ENCODE results near the gene ARHGAP40. TPM values are rescaled to one million over a fixed set of nuclear protein-coding genes. Genes with fewer than 3 reads are reported as not detected.

Gene ARHGAP40
- total RNA-seq, 3 donors from 2014 or later = 33.8 to 35.9 TPM; not detected in 1

DNA sequence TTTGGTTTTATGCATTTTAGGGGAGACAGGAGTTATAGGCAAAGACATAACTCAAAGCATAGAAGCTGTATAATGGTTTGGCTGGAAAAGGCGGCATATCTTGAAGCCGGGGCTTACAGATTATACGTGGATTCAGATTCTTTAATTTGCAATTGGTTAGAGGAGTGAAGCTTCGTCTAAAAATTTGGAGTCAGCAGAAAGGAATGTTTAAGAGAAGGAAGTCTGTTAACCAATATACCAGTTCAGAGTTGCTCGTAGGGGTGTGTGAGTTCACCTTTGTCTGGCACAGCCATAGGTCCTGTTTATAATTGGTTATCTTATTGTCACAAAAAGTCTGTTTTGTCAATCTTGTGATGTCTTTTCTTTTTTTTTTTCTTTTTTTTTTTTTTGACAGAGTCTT, 8.9 kb downstream of the ARHGAP40 start:
- DNase-seq (ENCODE audit: low spot score in 2 of 2) = no peak
- no peak for TF ChIP-seq POLR2AphosphoS5 (IDR thresholded peaks at IDR 0.05)
- TF ChIP-seq POLR2A (IDR thresholded peaks at IDR 0.05) = no peak
- TF ChIP-seq, protein P1, sequence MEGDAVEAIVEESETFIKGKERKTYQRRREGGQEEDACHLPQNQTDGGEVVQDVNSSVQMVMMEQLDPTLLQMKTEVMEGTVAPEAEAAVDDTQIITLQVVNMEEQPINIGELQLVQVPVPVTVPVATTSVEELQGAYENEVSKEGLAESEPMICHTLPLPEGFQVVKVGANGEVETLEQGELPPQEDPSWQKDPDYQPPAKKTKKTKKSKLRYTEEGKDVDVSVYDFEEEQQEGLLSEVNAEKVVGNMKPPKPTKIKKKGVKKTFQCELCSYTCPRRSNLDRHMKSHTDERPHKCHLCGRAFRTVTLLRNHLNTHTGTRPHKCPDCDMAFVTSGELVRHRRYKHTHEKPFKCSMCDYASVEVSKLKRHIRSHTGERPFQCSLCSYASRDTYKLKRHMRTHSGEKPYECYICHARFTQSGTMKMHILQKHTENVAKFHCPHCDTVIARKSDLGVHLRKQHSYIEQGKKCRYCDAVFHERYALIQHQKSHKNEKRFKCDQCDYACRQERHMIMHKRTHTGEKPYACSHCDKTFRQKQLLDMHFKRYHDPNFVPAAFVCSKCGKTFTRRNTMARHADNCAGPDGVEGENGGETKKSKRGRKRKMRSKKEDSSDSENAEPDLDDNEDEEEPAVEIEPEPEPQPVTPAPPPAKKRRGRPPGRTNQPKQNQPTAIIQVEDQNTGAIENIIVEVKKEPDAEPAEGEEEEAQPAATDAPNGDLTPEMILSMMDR (IDR thresholded peaks at IDR 0.05) = no peak
- peaks cover 0 to 4% of the 10 kb centered on the region in 2 donors for H3K27me3 ChIP-seq
- no peak overlapping the region for H3K27ac ChIP-seq
- no peaks in the 10 kb centered on the region for H3K36me3 ChIP-seq
- no peaks in the 10 kb centered on the region for H3K9me3 ChIP-seq
- H3K4me3 ChIP-seq = no peak overlapping the region
- intact Hi-C loops (cut with DNase I; ENCODE audit: low total_unique reads) = no loop called here
- H3K4me1 ChIP-seq = no peaks in the 10 kb centered on the region

DNA sequence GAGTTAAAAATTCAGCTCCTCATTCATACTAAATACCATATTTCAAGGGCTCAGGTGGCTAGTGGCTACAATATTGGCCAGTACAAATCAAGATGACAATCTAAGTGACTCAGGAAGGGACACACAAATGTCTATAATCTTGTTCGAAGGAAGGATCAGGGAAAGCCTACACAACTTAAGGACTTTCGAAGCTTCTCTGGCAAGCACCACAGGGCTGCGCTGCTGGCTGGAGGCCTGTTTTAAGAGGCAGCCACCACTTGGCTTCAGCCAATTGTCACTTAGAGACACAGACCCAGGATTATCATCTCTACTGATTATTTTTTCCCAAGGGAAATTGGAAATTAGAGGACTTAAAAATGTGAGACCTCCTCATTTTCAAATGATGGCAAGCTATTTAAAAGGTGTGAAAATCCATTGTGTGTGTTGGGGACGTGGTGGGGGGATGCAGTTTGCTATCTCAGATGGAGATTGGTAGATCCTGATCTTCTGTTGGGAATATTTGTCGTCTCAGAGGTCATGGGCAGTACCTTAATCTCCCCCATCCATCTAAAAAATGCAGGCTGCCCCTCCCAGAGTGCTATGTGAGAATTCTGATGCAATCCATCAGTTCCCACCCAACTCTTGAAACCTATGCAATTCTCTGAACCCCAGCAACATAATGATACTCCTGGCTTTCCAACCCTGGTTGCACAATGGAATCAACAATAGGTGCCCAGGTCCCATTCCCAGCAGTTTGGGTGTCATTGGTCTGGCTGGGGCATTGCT, 11.3 kb downstream of the ARHGAP40 start:
- H3K9me3 ChIP-seq = no peaks in the 10 kb centered on the region
- H3K27ac ChIP-seq = no peak overlapping the region
- TF ChIP-seq POLR2A (IDR thresholded peaks at IDR 0.05) = no peak
- H3K4me3 ChIP-seq = no peak overlapping the region
- intact Hi-C loops (cut with DNase I; ENCODE audit: low total_unique reads) = no loop called here
- H3K27me3 ChIP-seq = peaks cover 0 to 12% of the 10 kb centered on the region in 2 donors
- no peak for DNase-seq (ENCODE audit: low spot score in 2 of 2)
- no peaks in the 10 kb centered on the region for H3K36me3 ChIP-seq
- H3K4me1 ChIP-seq = no peaks in the 10 kb centered on the region

DNA sequence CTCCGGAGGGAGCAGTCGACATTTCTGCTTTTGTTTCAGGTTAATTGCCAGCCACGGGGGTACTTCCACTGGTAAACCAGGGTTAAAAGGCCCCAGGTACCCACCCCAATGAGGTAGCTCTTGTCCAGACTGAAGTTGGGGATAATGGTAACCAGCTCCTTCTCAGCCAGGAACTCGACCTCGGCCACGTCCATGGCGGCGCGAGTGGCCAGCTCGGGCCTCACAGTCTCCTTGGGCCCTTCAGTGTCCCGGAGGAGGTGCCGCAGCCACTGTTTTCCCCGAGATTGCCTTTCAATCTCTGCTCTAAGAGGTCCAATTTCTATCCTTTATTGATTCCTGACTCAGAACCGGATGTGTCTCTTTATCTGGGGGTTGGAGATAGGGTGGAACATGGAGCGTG, 13.7 kb downstream of the ARHGAP40 start:
- H3K4me1 ChIP-seq = no peaks in the 10 kb centered on the region
- no peaks in the 10 kb centered on the region for H3K9me3 ChIP-seq
- no peak overlapping the region for H3K27ac ChIP-seq
- TF ChIP-seq POLR2A (IDR thresholded peaks at IDR 0.05) (no peak), POLR2AphosphoS5 (IDR thresholded peaks at IDR 0.05) (no peak)
- TF ChIP-seq, protein P1 (IDR thresholded peaks at IDR 0.05) = no peak
- no peaks in the 10 kb centered on the region for H3K36me3 ChIP-seq
- DNase-seq (ENCODE audit: low spot score in 2 of 2) = no peak
- H3K4me3 ChIP-seq = no peak overlapping the region
- peaks cover 0 to 12% of the 10 kb centered on the region in 2 donors for H3K27me3 ChIP-seq
- intact Hi-C loops (cut with DNase I; ENCODE audit: low total_unique reads) = no loop called here

DNA sequence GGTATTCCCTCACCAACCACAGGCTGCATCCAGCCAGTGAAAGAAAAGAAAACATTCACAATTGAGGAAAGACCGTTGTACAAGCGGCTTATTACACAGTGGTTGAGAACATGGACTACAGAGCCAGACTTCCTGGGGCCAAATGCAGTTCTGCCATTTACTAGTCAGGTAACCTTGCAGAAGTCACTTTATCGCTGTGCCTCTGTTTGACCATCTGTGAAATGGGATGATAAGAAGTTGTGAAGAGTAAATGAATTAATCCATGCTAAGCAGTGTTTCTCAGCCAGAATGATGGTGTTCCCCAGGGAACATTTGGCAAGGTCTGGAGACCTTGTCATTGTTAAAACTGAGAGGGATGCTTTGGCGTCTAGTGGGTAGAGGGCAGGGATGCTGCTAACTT, 14.8 kb downstream of the ARHGAP40 start:
- Histone ChIP-seq H3K27me3 (peaks cover 0 to 12% of the 10 kb centered on the region in 2 donors), H3K4me1 (no peaks in the 10 kb centered on the region), H3K9me3 (no peaks in the 10 kb centered on the region), H3K27ac (no peak overlapping the region), H3K36me3 (no peaks in the 10 kb centered on the region), H3K4me3 (no peak overlapping the region)
- TF ChIP-seq, protein P1 (IDR thresholded peaks at IDR 0.05) = no peak
- TF ChIP-seq POLR2AphosphoS5 (IDR thresholded peaks at IDR 0.05) (no peak), POLR2A (IDR thresholded peaks at IDR 0.05) (no peak)
- intact Hi-C loops (cut with DNase I; ENCODE audit: low total_unique reads) = no loop called here
- DNase-seq (ENCODE audit: low spot score in 2 of 2) = no peak

DNA sequence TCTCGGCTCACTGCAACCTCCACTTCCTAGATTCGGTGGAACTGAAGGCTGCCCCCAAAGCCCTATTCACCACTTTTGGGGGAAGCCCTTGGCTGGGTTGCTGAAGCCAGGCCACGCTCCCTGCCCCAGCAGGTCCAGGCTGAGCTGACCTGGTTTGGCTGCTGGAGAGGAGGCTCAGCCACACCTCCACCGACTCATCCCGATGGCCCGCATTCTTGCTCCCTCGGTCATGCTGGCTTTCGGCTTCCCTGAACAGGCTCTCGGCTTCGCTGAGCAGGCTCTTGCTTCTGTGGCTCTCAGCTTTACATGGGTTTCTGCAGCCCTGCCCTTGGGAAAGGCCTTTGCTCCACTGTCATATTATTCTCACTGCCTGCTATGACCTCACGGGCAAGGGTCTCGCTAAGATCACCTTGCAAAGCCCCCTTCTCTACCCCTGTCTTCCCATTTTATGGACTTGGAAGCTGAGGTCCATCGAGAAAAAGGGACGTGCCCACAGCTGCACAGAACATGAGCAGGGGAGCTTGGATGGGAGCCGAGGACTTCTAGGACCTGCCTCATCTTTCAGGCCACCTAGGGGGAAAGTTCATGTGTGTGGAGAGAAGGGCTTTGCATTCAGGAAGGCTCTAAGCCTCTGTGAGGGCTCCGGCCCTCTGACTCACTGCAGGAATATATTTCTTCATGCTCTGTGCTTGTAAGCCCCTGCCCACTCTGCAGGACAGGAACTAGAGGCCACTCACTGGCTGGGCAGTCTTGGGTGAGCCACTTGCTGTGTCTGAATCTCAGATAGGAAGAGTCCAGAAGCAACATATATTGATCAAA, 15.6 kb downstream of the ARHGAP40 start:
- DNase-seq (ENCODE audit: low spot score in 2 of 2) = peak in 1 of 2 donors; percentile 61
- H3K9me3 ChIP-seq = no peaks in the 10 kb centered on the region
- no peak for TF ChIP-seq POLR2A (IDR thresholded peaks at IDR 0.05)
- TF ChIP-seq, protein P1 (IDR thresholded peaks at IDR 0.05) = no peak
- no peak overlapping the region for H3K4me3 ChIP-seq
- intact Hi-C loops (cut with DNase I; ENCODE audit: low total_unique reads) = no loop called here
- no peak overlapping the region for H3K27ac ChIP-seq
- no peaks in the 10 kb centered on the region for H3K36me3 ChIP-seq
- peaks cover 0 to 12% of the 10 kb centered on the region in 2 donors for H3K27me3 ChIP-seq
- no peaks in the 10 kb centered on the region for H3K4me1 ChIP-seq
